ENCODE data around the gene SRRT.

Gene SRRT

GRCh38 chr7:100836812-100837098, 38.1 kb upstream of the SRRT start:
- H3K4me3 ChIP-seq (ENCODE audit: low read depth, low read length): peak overlapping the region; percentile 41; the same call in 1 of the 2 replicates
- TF ChIP-seq, protein P1, sequence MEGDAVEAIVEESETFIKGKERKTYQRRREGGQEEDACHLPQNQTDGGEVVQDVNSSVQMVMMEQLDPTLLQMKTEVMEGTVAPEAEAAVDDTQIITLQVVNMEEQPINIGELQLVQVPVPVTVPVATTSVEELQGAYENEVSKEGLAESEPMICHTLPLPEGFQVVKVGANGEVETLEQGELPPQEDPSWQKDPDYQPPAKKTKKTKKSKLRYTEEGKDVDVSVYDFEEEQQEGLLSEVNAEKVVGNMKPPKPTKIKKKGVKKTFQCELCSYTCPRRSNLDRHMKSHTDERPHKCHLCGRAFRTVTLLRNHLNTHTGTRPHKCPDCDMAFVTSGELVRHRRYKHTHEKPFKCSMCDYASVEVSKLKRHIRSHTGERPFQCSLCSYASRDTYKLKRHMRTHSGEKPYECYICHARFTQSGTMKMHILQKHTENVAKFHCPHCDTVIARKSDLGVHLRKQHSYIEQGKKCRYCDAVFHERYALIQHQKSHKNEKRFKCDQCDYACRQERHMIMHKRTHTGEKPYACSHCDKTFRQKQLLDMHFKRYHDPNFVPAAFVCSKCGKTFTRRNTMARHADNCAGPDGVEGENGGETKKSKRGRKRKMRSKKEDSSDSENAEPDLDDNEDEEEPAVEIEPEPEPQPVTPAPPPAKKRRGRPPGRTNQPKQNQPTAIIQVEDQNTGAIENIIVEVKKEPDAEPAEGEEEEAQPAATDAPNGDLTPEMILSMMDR (IDR thresholded peaks at IDR 0.05; ENCODE audit: low read depth, low read length): no peak

GRCh38 chr7:100837099-100837836, 37.6 kb upstream of the SRRT start:
- Histone ChIP-seq H3K4me3 (ENCODE audit: low read depth, low read length) (peak overlapping the region; percentile 41), H3K4me1 (no peaks in the 10 kb centered on the region), H3K36me3 (no peaks in the 10 kb centered on the region), H3K27me3 (no peaks in the 10 kb centered on the region), H3K9me3 (no peaks in the 10 kb centered on the region)
- TF ChIP-seq, protein P1 (IDR thresholded peaks at IDR 0.05; ENCODE audit: low read depth, low read length): no peak
- DNase-seq: peak; percentile 82

More at GRCh38 chr7:100836812-100837098, 38.1 kb upstream of the SRRT start:
- no peaks in the 10 kb centered on the region for H3K27me3 ChIP-seq
- no peaks in the 10 kb centered on the region for H3K4me1 ChIP-seq
- H3K9me3 ChIP-seq: no peaks in the 10 kb centered on the region
- DNase-seq: no peak
- H3K36me3 ChIP-seq: no peaks in the 10 kb centered on the region

GRCh38 chr7:100839361-100839760, 35.5 kb upstream of the SRRT start:
- TF ChIP-seq, protein P1 (IDR thresholded peaks at IDR 0.05; ENCODE audit: low read depth, low read length): no peak
- H3K4me3 ChIP-seq (ENCODE audit: low read depth, low read length): no peak overlapping the region
- no peak for DNase-seq
- no peaks in the 10 kb centered on the region for H3K27me3 ChIP-seq
- no peaks in the 10 kb centered on the region for H3K4me1 ChIP-seq
- H3K9me3 ChIP-seq: no peaks in the 10 kb centered on the region
- no peaks in the 10 kb centered on the region for H3K36me3 ChIP-seq

GRCh38 chr7:100840470-100841100, 34.3 kb upstream of the SRRT start:
- Histone ChIP-seq H3K9me3 (no peaks in the 10 kb centered on the region), H3K4me1 (no peaks in the 10 kb centered on the region), H3K4me3 (ENCODE audit: low read depth, low read length) (no peak overlapping the region), H3K36me3 (no peaks in the 10 kb centered on the region), H3K27me3 (no peaks in the 10 kb centered on the region)
- TF ChIP-seq, protein P1 (IDR thresholded peaks at IDR 0.05; ENCODE audit: low read depth, low read length): no peak
- no peak for DNase-seq

DNA sequence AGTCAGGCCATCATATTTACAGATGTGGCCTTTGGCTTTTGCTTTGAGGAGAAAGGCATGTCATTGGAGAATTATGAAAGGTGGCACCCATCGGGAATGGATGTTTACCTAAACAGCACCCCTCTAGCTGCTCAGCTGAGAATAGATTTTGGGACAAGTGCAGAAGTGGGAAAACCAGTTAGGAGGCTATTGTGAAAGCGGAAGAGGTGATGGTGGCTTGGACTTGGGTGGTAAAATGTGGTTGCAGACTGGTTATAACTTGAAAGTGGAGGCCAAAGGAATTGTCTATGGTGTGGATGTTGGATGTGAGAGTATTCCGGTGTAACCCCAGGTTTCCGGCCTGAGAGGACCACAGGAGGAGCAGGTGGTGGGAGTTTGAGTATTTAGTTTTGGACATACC, 27.5 kb upstream of the SRRT start:
- H3K9me3 ChIP-seq: no peaks in the 10 kb centered on the region
- no peaks in the 10 kb centered on the region for H3K36me3 ChIP-seq
- H3K4me3 ChIP-seq (ENCODE audit: low read depth, low read length): no peak overlapping the region
- no peak for DNase-seq
- H3K4me1 ChIP-seq: 0 out of 2 replicates have a peak, but pooled peaks cover 2% of the 10 kb centered on the region
- H3K27me3 ChIP-seq: no peaks in the 10 kb centered on the region
- TF ChIP-seq, protein P1 (IDR thresholded peaks at IDR 0.05; ENCODE audit: low read depth, low read length): no peak

Data from BE2C (cell line).